ENCODE results near the gene CFAP57. TPM values are rescaled to one million over a fixed set of nuclear protein-coding genes. Genes with fewer than 3 reads are reported as not detected.

Gene CFAP57
- total RNA-seq, 4 donors from 2014 or later, result 0.12 to 0.46 TPM; not detected in 2

GRCh38 chr1:43256675-43257570 lies 84.8 kb downstream of the CFAP57 start:
- DNase-seq (ENCODE audit: low spot score), result no peak
- ATAC-seq (ENCODE audit: low FRiP score), result no peak
- TF ChIP-seq, protein P1, sequence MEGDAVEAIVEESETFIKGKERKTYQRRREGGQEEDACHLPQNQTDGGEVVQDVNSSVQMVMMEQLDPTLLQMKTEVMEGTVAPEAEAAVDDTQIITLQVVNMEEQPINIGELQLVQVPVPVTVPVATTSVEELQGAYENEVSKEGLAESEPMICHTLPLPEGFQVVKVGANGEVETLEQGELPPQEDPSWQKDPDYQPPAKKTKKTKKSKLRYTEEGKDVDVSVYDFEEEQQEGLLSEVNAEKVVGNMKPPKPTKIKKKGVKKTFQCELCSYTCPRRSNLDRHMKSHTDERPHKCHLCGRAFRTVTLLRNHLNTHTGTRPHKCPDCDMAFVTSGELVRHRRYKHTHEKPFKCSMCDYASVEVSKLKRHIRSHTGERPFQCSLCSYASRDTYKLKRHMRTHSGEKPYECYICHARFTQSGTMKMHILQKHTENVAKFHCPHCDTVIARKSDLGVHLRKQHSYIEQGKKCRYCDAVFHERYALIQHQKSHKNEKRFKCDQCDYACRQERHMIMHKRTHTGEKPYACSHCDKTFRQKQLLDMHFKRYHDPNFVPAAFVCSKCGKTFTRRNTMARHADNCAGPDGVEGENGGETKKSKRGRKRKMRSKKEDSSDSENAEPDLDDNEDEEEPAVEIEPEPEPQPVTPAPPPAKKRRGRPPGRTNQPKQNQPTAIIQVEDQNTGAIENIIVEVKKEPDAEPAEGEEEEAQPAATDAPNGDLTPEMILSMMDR (IDR thresholded peaks at IDR 0.05), result no peak

- ATAC-seq (ENCODE audit: low FRiP score), result no peak
- no peak for DNase-seq (ENCODE audit: low spot score)
- TF ChIP-seq, protein P1 (IDR thresholded peaks at IDR 0.05), result no peak
Observed at GRCh38 chr1:43258370-43258769, 86.2 kb downstream of the CFAP57 start.

DNA sequence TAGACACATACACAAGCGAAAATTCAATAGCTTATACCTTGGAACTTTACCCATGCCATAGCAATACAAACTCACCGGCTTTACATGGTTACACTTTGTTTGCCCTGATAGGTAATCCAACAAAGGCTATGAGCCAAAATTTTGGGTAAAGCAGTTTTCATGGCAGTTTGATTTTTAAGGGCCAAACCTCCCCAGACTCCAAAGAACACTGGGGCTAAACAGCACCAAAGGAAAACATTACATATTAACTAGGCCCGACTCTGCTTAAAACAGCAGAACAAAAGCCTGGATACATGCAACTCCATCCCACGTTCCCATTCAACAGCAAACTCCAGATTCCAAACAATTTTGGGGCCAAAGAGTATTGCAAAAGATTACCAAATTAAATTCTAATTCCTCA lies 93.3 kb downstream of the CFAP57 start:
- ATAC-seq (ENCODE audit: low FRiP score) (no peak), DNase-seq (ENCODE audit: low spot score) (no peak)
- TF ChIP-seq, protein P1 (IDR thresholded peaks at IDR 0.05), result no peak

GRCh38 chr1:43266881-43267280 lies 94.8 kb downstream of the CFAP57 start:
- TF ChIP-seq, protein P1 (IDR thresholded peaks at IDR 0.05), result no peak
- ATAC-seq (ENCODE audit: low FRiP score) (no peak), DNase-seq (ENCODE audit: low spot score) (no peak)

DNA sequence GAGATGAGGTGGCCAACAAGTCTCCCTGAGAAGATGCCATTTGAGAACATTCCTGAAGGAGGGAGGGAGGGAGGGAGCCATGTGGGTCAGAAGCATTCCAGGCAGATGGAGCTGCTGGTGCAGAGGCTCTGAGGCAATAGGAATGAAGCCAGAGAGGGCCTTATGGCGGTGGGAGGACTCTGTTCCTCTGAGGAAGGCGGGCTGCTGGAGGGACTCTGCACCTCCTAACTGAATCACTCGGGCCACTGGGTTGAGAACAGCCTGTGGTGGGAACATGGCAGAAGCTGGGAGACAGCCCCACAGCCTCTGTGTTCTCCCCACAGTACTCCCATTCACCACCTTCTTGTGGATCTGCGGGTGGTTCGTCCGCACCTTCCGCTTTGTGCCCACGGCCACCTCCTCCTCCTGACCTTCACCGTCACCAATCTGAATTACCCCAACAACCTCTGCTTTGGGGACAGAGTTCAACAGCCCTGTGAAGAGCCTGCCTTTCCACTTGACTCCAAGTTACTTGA lies 95.2 kb downstream of the CFAP57 start:
- TF ChIP-seq, protein P1 (IDR thresholded peaks at IDR 0.05), result no peak
- ATAC-seq (ENCODE audit: low FRiP score), result no peak
- DNase-seq (ENCODE audit: low spot score), result no peak

DNA sequence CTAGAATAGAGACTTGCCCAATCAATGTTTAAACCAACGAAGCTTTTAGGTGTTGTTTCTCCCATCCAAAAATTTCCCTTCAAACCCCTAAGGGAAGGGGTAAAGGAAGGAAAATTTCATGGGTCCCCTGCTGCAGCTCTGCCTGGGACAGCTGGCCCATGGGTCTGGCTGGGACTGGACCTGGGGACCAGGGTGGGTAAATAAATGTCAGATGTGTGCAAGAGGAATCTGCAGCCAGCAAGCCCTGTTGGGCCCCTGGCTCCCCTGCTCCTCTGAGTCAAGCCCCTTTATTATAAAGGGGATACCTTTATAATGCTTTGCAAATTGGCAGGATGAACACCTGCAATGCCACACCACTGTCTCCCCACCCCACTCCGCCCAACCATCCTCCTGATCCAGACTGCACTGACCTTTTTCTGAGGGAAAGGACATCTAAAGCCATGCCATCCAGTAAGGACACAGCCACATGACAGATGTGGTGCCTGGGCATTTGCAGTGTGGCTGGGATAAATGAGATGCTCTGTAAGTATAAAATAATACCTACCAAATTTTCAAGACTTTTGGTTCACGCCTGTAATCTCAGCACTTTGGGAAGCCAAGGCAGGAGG lies 95.8 kb downstream of the CFAP57 start:
- ATAC-seq (ENCODE audit: low FRiP score), result no peak
- TF ChIP-seq, protein P1 (IDR thresholded peaks at IDR 0.05), result no peak
- no peak for DNase-seq (ENCODE audit: low spot score)

All from omental fat pad (tissue), 4 donors.